OCI-LY3 (cell line): Measurements from ENCODE around the gene PTPRU.

Experiments
- EZH2phosphoT487 ChIP-seq: fragments of 200-600 bp; shearing (Covaris generic); IDR thresholded peaks from 2 replicates; pipeline ENCODE4 v1.6.1; 2018; ENCODE audit warnings: antibody characterized with exemption, mixed run types, low read depth
- TF ChIP-seq, protein P1 (sequence below): fragments of 200-600, 300-600 bp; sonication (generic); IDR thresholded peaks from 2 replicates; pipeline ENCODE4 v1.5.1; 2014; ENCODE audit warnings: antibody characterized with exemption, low read length, low read depth

DNA sequence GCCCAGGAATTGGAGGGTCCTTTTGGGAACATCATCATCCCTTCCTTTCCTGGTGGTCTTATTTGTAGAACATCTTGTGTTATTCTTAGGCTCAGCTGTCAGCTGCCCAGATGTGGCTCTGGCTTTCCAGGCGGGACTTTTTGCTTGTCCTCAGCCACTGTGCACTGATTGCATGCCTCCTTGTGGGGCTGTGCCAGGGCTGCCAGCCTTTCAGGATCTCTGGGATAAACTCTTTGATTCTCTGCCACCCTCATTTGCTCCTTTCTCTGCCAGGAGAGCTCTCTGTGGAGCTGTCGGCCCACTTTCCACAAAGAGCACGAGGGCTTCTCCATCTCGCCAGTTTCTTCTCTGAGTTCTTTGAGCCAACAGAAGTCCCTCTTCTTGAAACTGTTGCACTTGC, 63.1 kb downstream of the PTPRU start:
- TF ChIP-seq, protein P1, sequence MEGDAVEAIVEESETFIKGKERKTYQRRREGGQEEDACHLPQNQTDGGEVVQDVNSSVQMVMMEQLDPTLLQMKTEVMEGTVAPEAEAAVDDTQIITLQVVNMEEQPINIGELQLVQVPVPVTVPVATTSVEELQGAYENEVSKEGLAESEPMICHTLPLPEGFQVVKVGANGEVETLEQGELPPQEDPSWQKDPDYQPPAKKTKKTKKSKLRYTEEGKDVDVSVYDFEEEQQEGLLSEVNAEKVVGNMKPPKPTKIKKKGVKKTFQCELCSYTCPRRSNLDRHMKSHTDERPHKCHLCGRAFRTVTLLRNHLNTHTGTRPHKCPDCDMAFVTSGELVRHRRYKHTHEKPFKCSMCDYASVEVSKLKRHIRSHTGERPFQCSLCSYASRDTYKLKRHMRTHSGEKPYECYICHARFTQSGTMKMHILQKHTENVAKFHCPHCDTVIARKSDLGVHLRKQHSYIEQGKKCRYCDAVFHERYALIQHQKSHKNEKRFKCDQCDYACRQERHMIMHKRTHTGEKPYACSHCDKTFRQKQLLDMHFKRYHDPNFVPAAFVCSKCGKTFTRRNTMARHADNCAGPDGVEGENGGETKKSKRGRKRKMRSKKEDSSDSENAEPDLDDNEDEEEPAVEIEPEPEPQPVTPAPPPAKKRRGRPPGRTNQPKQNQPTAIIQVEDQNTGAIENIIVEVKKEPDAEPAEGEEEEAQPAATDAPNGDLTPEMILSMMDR, result no peak
- TF ChIP-seq EZH2phosphoT487, result no peak
